HT-29 (cell line): ENCODE measurements around the gene DAPK1. TPM values are rescaled to one million over a fixed set of nuclear protein-coding genes. Genes with fewer than 3 reads are reported as not detected.

ENCODE experiments used
- DNase-seq: peaks from one replicate; pipeline ENCODE4 v3.0.0-alpha.2; 2015; ENCODE audit warnings: low spot score
- total RNA-seq: library from RNA; depleted of rRNA; stranded (reverse); fragments of >200 nt; shearing (Covaris generic); gene quantifications from 2 replicates; pipeline ENCODE4 v1.2.3, GENCODE V29; 2014

Gene DAPK1
- total RNA-seq, 1 experiment from 2014 or later, result 37.1 TPM

GRCh38 chr9:87567983-87568382 is 70.3 kb downstream of the DAPK1 start:
- DNase-seq, result no peak

- no peak for DNase-seq
These were observed 70.7 kb downstream of the DAPK1 start for GRCh38 chr9:87568401-87568800.

- DNase-seq, result peak; percentile 31
These were observed 71.4 kb downstream of the DAPK1 start for GRCh38 chr9:87569008-87569509.

GRCh38 chr9:87569518-87569917 is 71.9 kb downstream of the DAPK1 start:
- DNase-seq, result no peak

GRCh38 chr9:87570000-87570908 is 72.6 kb downstream of the DAPK1 start:
- DNase-seq, result peak; percentile 82

- no peak for DNase-seq
These were observed 75.1 kb downstream of the DAPK1 start for GRCh38 chr9:87572719-87573118.

GRCh38 chr9:87573841-87574342 is 76.2 kb downstream of the DAPK1 start:
- no peak for DNase-seq

GRCh38 chr9:87577746-87578145 is 80.1 kb downstream of the DAPK1 start:
- no peak for DNase-seq

- DNase-seq, result no peak
These were observed 81.0 kb downstream of the DAPK1 start for GRCh38 chr9:87578625-87579024.

GRCh38 chr9:87579781-87580541 is 82.3 kb downstream of the DAPK1 start:
- no peak for DNase-seq

- DNase-seq, result no peak
These were observed 83.3 kb downstream of the DAPK1 start for GRCh38 chr9:87580941-87581438.

GRCh38 chr9:87581513-87581912 is 83.8 kb downstream of the DAPK1 start:
- no peak for DNase-seq

- no peak for DNase-seq
These were observed 84.4 kb downstream of the DAPK1 start for GRCh38 chr9:87581949-87582637.

- no peak for DNase-seq
These were observed 86.7 kb downstream of the DAPK1 start for GRCh38 chr9:87584326-87584725.

- no peak for DNase-seq
These were observed 87.6 kb downstream of the DAPK1 start for GRCh38 chr9:87585123-87585855.

- no peak for DNase-seq
These were observed 89.2 kb downstream of the DAPK1 start for GRCh38 chr9:87586731-87587355.

GRCh38 chr9:87587356-87587745 is 89.7 kb downstream of the DAPK1 start:
- DNase-seq, result no peak

- DNase-seq, result no peak
These were observed 90.2 kb downstream of the DAPK1 start for GRCh38 chr9:87587864-87588263.

- DNase-seq, result no peak
These were observed 90.7 kb downstream of the DAPK1 start for GRCh38 chr9:87588339-87588738.

- DNase-seq, result no peak
These were observed 93.3 kb downstream of the DAPK1 start for GRCh38 chr9:87590996-87591395.
